Measurements from ENCODE around the gene GPR87.
A peak's percentile ranks its signal among the peaks of the same experiment; 100 is the strongest.

Gene GPR87

DNA sequence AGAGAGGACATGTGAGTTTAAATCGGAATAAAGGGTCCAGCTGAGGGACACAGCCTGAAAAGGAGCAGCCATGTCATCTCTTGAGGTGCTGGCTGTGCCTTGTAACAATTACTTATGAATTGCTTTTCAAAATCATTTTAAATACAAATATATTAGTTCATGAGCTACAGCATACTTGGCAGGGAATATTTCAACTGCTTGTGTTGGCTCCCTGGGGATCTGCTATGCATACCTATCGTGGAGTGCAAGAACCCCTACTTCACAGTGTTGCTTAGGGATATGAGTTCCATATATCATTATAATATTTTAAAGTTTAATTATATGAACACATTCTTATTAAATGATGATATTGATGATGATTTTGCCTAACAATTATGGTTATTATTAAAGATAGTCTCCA is 19.2 kb downstream of the GPR87 start:
- no peak for DNase-seq (ENCODE audit: low read depth)
- no peak overlapping the region for H3K4me3 ChIP-seq (ENCODE audit: low read depth, low read length)
- no peak for TF ChIP-seq POLR2A (IDR thresholded peaks at IDR 0.05; ENCODE audit: extremely low read depth, insufficient read length)
- TF ChIP-seq CTCF (IDR thresholded peaks at IDR 0.05; ENCODE audit: low read depth, low read length) = no peak
- TF ChIP-seq, protein P1, sequence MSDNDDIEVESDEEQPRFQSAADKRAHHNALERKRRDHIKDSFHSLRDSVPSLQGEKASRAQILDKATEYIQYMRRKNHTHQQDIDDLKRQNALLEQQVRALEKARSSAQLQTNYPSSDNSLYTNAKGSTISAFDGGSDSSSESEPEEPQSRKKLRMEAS (IDR thresholded peaks at IDR 0.05; ENCODE audit: low read depth, low read length) = no peak

DNA sequence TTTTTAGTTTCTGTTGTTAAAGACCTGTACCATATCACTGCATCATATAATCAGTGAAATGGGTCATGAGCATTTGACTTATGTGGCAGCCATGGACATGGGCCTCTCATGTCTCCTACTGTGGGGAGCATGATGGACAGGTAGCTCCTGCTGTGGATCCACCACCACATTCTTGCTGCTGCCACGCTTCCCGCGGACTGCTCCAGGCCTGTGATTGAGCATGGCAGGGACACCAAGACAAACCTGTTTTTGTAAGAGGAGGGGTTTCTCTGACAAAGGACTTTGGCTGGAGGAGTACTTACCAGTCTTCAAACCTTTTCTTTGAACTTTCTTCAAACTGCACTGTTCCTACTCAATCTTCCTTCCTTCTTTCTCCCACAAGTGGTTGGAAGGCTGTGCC is 20.4 kb downstream of the GPR87 start:
- DNase-seq (ENCODE audit: low read depth) = no peak
- TF ChIP-seq POLR2A (IDR thresholded peaks at IDR 0.05; ENCODE audit: extremely low read depth, insufficient read length) (no peak), CTCF (IDR thresholded peaks at IDR 0.05; ENCODE audit: low read depth, low read length) (no peak), MYC (IDR thresholded peaks at IDR 0.05; ENCODE audit: low read depth, low read length) (no peak)
- TF ChIP-seq, protein P1 (IDR thresholded peaks at IDR 0.05; ENCODE audit: low read depth, low read length) = no peak

GRCh38 chr3:151293127-151293526 is 23.5 kb downstream of the GPR87 start:
- no peak for DNase-seq (ENCODE audit: low read depth)
- TF ChIP-seq, protein P1 (IDR thresholded peaks at IDR 0.05; ENCODE audit: low read depth, low read length) = no peak
- TF ChIP-seq CTCF (IDR thresholded peaks at IDR 0.05; ENCODE audit: low read depth, low read length) = no peak
- no peak for TF ChIP-seq POLR2A (IDR thresholded peaks at IDR 0.05; ENCODE audit: extremely low read depth, insufficient read length)
- TF ChIP-seq MYC (IDR thresholded peaks at IDR 0.05; ENCODE audit: low read depth, low read length) = no peak

More for the DNA sequence above, 20.4 kb downstream of the GPR87 start:
- no peak overlapping the region for H3K4me3 ChIP-seq (ENCODE audit: low read depth, low read length)

DNA sequence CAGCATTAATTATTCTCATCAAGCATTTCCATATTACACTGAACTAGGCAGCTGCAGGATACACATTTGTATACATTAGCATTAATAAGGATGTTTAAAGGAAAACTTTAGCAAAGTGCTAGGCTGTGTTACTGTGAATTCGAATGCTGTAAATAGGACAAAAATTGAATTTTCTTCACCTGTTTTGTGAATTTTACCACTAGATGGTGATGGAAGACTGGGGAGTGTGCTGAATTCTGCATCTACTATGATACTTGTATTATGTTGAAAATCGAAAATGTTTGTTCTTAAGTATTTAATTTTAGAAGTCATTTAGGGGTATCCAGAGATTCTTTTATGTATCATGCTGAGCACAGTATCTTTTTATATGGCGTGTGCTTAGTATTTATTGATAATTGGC is 25.9 kb downstream of the GPR87 start:
- peak; percentile 57 for DNase-seq (ENCODE audit: low read depth)
- no peak overlapping the region for H3K4me3 ChIP-seq (ENCODE audit: low read depth, low read length)
- TF ChIP-seq MYC (IDR thresholded peaks at IDR 0.05; ENCODE audit: low read depth, low read length) (no peak), POLR2A (IDR thresholded peaks at IDR 0.05; ENCODE audit: extremely low read depth, insufficient read length) (no peak), CTCF (IDR thresholded peaks at IDR 0.05; ENCODE audit: low read depth, low read length) (peak; percentile 12)
- TF ChIP-seq, protein P1 (IDR thresholded peaks at IDR 0.05; ENCODE audit: low read depth, low read length) = no peak

More at GRCh38 chr3:151293127-151293526, 23.5 kb downstream of the GPR87 start:
- no peak overlapping the region for H3K4me3 ChIP-seq (ENCODE audit: low read depth, low read length)

- no peak overlapping the region for H3K4me3 ChIP-seq (ENCODE audit: low read depth, low read length)
- TF ChIP-seq, protein P1 (IDR thresholded peaks at IDR 0.05; ENCODE audit: low read depth, low read length) = no peak
- TF ChIP-seq CTCF (IDR thresholded peaks at IDR 0.05; ENCODE audit: low read depth, low read length) (no peak), POLR2A (IDR thresholded peaks at IDR 0.05; ENCODE audit: extremely low read depth, insufficient read length) (no peak), MYC (IDR thresholded peaks at IDR 0.05; ENCODE audit: low read depth, low read length) (no peak)
- no peak for DNase-seq (ENCODE audit: low read depth)
These were observed 27.2 kb downstream of the GPR87 start for GRCh38 chr3:151289445-151289844.

DNA sequence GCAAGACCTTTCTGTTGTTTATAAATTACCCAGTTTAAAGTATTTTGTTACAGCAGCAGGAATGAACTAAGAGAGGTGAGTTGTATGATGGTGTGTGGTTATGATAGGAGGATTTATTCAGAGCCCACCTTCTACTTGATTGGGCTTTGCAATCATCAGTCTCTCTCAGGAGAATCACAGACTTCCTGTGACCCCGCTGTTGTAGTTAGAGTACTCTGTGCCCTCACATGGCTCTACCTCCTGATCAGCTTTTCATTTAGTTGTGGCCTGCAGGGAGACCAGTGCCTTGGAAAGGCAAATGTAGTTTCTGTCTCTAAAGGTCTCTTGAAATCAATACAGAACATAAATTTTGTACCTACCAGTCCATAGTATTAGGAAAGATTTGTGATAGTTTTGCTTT is 30.7 kb downstream of the GPR87 start:
- no peak overlapping the region for H3K4me3 ChIP-seq (ENCODE audit: low read depth, low read length)
- TF ChIP-seq, protein P1 (IDR thresholded peaks at IDR 0.05; ENCODE audit: low read depth, low read length) = no peak
- TF ChIP-seq MYC (IDR thresholded peaks at IDR 0.05; ENCODE audit: low read depth, low read length) = no peak
- no peak for TF ChIP-seq CTCF (IDR thresholded peaks at IDR 0.05; ENCODE audit: low read depth, low read length)
- no peak for TF ChIP-seq POLR2A (IDR thresholded peaks at IDR 0.05; ENCODE audit: extremely low read depth, insufficient read length)
- DNase-seq (ENCODE audit: low read depth) = no peak

Measured in NB4 (cell line).